Activated CD4-positive, alpha-beta T cell treated with anti-CD3 and anti-CD28 coated beads, Interleukin-2, amount 50 U/mL, for 24 hours (primary cell): ENCODE data around the gene PLEKHM3.
"Not testable (repeated sequence)": the region's sequence is repeated elsewhere in the genome, so short reads cannot be mapped to it uniquely, and the experiment has no call there.

Experiments used
- DNase-seq, 2 donors: peaks; one replicate each; pipeline ENCODE4 v3.0.0-alpha.2; 2020; ENCODE audit warnings: low read depth in 1 of 2, low spot score in 1 of 2

PLEKHM3 gene

DNA sequence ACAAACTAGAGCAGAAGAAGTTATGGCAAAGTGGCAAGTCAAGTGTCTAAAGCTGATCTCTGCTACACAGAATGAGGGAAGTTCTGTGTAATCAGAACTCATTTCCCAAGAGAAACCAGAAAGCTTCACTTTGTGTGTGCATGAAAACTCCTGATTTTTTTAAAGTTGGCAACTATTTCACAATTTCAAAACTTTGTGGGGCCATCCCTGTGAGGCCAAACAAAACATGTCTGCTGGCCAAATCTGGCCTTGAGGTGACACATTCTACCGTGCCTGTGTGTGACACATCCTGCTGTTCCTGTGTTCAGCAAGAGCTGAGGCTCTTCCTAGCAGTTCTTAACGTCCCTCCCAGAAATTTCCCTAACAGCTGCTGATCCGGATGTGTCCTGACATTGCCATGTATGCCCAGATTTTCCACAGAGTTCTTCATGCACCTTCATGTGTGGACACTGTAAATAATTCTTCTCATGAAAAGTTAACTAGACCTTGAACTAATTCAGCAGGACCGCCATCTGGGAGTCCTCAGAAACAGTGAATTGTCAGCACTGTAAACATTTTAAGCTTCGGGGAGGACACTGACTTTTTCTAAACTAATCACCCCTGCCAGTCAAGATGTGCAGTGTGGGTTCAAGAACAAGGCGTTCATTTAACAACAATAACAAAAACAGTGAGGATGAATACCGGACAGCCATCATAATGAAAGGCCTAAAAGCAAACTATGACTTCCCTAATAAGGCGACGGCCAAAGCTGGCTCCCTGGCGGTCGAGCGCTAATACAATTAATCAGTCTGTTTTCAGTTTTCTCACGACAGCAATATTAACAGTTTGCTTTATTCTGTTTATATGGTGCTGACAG, 99.0 kb downstream of the PLEKHM3 start:
- no peak for DNase-seq

DNA sequence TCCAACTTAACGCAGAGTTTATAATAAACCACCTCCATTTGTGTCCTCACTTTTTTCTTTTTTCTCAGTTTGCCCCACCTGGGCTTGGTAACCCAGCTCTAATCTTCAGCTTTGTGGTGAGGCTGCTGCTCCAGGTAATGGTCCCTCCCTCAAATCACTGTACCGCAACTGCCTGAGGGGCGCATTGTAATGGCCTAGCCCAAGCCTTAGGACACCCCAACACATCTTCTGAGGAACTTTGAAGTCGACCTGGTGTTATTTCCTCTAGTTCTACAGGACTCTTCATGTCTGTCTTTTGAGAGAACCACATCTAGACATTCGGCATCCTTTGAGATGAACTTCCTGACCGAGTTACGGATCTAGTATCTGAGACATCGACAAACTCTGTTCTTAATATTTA, 99.7 kb downstream of the PLEKHM3 start:
- no peak for DNase-seq

DNA sequence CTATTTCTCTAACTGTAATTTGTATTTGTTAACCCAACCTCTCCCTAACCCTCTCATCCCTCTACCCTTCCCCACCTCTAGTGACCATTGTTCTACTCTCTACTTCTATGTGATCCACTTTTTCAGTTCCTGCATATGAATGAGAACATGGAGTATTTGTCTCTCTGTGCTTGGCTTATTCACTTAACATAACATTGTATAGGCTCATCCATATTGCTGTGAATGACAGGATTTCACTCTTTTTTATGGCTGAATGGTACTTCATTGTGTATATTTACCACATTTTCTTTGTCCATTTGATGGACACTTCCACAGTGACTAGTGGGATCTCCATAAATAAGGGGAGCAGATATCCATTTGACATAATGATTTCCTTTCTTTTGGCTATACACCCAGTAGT, 103.7 kb downstream of the PLEKHM3 start:
- no peak for DNase-seq

DNA sequence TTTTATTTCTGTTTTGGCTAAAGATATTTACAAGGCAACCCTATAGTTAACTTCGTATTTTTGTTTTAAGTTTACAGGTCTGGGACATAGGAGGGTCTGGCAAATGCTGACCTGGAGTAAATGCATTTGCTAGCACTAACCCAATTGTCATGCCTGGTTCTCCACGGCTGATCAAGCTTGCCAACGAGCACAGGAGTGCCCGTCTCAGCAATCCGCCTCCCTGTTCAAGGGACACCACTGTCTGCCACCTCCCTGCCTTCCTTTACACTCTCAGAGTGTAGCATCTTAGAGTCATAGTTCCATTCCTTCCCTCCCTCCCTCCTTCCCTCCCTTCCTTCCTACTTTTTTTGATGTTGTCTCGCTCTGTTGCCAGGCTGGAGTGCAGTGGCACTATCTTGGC, 104.6 kb downstream of the PLEKHM3 start:
- no peak for DNase-seq

DNA sequence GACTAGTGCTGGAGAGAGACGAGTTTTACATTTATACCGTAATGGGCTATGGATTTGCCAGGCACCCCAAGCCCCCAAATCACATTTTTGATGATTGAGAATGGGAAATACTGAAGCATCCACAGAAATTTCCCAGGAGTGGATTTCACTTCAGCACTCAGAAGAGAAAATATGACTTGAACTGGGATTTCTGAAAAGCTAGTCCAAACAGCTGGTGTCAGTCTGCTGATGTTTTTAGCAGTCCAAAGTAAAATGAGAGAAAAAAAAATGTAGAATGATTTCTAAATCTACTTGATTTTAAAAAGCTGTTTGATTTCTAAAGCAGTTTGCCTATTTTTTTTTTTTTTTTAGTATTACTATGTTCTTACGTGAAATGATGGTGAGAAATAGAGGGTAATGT, 105.0 kb downstream of the PLEKHM3 start:
- DNase-seq: no peak

DNA sequence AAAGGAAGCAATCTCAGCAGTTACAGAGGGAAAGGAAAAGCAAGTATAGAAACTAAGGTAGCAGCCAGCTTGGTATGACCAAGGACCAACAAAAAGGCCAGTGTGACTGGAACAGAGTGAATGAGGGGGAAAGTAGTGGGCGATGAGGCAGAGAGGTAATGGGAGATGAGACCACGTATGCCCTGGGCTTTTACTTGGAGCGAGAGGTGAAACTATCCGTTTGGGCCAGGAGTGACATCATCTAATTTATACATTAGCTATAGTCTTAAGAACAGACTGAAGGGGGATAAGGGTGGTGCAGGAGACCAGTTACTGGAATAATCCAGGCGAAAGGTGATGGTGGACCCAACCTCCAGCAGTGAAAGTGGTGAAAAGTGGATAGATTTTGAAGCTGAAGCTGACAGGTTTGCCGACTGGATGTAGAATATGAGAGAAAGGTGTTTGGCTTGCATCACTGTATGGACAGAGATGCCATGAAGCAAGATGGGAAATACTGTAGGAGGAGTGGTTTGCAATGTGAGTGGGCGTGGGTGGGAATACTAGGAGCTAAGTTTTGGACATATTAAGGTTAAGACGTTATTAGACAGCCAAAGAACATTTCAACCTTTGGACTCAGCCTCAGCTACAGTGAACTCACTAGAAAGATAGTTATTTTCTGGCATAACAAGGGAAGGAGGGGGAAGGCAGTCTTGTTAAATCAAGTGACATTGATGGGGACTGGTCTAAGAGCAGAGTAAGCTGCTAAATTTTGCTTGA, 106.0 kb downstream of the PLEKHM3 start:
- DNase-seq: no peak

DNA sequence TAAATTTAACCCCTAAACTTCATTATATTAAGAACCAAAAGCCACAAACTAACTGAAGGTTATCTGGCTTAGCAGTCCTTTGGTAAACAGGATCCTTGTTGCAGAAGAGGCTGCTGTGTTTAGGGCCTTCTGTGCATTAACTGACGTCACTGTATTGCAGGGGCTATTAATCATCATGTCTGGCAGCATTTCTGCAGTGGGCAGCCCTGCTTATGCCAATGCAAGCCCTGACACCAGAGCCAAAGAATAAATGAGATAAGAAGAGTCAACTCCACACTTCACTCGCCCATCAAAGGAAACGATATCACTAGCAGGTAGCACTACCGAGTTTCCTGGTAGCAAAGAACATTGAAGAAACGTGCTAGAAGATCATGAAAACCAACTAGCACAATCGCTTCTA, 110.6 kb downstream of the PLEKHM3 start:
- no peak for DNase-seq

DNA sequence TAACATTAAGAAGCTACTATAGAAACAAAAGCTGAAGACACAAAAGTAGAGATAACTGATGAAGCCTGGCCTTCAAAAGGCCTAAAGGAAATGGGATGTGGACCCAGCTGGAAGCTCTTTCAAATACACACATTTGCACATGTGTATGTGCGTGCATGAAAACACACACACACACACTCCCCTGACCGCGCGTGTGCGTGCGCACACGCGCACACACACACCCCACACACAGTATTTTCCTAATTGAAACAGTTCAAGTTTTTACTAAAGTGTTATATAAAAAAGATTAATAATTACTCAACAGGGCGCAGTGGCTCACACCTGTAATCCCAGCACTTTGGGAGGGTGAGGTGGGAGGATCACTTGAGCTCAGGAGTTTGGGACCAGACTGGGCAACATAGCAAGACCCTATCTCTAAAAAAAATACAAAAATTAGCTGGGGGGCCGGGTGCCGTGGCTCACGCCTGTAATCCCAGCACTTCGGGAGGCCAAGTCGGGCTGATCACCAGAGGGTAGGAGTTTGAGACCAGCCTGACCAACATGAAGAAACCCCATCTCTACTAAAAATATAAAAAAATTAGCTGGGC, 111.5 kb downstream of the PLEKHM3 start:
- DNase-seq: no peak

DNA sequence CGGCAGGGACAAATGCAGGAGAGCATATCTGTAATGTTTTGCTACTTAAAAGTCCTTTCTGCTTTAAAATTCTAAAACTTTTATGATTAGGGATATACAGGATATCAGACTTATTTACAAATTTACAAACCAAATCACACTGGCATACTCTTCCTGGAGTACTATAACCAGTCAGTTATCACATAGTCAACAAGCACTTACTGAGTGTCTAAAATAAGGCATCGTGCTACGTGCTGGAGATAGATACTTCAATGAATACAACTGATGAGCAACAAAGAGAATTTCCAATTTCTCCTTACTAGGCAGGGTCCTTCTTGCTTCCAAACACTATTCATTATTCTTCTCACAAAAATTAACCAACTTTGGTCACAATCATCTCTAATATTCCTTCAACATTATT, 113.5 kb downstream of the PLEKHM3 start:
- no peak for DNase-seq

DNA sequence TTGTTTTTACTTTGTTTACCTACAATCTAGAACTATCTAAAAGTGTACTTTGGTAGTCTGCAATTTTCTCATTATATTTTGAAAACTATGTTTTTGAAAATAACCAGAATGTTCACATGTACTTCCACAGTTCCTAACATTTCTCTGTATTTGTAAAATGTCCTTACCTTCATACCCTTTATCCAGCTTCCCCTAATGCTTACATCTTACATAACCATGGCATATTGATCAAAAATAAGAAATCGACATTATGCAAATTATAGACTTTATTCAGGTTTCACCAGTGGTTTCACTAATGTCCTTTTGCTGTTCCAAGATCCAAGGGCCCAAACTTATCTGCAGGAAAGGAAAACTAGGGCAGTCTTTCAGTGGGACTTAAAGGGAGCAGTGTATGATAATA, 114.1 kb downstream of the PLEKHM3 start:
- no peak for DNase-seq

DNA sequence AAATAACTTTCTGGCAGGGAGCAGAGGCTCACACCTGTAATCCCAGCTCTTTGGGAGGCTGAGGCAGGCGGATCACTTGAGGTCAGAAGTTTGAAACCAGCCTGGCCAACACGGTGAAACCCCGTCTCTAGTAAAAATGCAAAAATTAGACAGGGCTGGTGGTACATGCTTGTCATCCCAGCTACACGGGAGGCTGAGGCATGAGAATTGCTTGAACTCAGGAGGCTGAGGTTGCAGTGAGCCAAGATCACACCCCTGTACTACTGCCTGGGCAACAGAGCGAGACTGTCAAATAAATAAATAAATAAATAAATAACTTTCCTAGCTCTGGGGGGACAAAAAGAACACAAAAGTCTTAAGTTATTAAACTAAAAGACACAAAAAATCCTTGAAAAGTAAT, 118.8 kb downstream of the PLEKHM3 start:
- DNase-seq: not testable (repeated sequence)

DNA sequence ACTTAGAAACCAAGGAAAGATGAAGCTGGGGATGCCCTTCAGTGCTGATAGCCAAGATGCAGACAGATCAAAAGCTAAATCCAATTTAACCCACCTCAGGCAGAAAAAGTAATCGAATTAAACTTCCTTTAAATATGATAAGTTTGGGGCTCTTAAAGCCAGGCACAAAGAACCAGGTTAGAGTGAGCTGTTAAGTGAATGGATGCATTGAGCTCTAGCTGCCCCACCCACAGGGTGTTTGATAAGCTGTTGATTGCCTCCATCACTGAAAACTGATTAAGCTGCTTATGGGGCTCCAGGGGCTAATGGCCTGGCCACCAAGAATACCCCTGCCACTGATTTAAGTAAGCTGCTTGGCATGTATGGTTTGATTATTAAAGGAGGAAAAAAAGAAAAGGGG, 119.8 kb downstream of the PLEKHM3 start:
- DNase-seq: no peak

DNA sequence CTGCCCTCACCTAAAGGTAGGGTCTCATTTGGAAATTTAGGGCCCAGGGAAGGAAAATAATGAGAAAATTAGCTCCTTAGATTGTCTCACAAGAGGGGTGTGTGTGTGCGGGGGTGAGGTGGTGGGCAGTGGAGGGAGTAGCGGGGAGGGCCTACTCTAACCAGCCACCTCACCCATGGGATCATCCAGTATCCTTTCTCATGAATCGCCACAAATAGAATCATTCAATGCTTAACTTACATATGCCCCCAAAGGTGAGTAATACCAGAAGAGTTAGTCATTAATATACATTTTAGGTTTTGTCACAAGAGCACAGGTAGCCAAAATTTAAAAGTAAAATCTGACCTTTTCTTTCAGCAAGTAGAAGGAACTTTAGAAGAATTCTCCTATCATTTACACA, 122.1 kb downstream of the PLEKHM3 start:
- DNase-seq: no peak

DNA sequence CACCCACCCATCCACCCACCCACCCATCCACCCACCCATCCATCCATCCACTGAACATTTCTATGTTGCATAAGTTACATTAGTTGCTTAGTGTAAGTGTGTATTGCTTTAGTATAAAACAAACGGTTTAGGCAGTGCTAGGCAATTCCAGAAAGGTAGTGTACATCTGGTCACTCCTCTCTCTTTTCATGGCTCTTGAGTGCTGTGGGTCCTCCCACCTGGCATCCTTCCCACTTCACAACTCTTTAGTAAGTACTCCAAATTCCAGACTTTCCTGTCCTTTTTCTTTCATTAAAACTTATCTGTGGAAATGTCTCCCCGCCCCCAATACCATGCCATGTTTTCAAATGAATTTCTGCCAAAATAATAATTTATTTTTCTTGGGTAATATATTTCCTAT, 122.5 kb downstream of the PLEKHM3 start:
- no peak for DNase-seq

DNA sequence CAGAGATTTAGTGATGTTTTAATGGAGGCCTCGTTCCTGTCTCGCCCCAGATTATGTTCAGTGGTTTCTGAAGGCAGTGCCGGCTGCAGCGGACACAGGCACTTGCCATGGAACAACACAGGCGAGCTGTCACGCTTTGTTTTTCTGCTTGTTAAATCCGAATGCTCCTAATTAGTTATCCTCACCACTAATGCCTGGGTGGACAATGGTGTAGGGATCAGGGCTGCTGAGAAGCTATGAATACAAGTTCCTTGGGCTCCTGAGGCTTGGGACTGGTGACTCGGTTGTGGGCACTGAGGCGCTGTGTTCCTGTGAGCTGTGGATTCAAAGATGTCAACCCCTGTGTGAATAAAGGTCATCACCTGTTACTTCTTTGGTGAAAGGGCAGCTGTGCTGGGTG, 123.5 kb downstream of the PLEKHM3 start:
- DNase-seq: no peak

DNA sequence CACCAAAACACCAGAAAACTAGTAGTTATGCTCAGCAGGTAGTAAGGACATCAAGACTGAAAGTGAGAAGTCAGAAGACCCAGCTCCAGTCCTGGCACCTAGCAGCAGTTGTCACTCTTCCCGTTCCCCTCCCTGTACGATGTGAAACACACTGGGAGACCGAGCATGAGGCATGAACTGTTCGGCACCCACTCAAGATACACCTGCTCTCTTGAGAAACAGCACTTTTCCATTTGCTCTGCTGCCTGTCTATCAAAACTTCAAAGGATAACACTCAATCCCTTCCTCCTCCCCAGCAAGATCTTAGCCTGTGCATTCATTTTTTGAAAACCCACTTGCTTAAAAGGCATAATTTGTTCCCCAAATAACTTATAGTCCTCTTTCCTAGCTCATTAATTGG, 123.9 kb downstream of the PLEKHM3 start:
- no peak for DNase-seq

DNA sequence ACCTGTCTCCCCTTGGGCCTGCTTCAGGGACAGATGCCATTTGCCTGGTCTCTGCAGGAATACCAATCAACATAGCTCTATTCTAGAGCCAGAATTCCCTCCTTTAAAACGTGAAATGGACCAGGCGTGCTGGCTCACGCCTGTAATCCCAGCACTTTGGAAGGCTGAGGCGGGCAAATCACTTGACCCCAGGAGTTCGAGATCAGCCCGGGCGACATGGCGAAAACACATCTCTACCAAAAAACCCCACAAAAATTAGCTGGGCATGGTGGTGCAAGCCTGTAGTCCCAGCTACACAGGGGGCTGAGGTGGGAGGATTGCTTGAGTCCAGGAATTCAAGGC, 127.0 kb downstream of the PLEKHM3 start:
- no peak for DNase-seq

DNA sequence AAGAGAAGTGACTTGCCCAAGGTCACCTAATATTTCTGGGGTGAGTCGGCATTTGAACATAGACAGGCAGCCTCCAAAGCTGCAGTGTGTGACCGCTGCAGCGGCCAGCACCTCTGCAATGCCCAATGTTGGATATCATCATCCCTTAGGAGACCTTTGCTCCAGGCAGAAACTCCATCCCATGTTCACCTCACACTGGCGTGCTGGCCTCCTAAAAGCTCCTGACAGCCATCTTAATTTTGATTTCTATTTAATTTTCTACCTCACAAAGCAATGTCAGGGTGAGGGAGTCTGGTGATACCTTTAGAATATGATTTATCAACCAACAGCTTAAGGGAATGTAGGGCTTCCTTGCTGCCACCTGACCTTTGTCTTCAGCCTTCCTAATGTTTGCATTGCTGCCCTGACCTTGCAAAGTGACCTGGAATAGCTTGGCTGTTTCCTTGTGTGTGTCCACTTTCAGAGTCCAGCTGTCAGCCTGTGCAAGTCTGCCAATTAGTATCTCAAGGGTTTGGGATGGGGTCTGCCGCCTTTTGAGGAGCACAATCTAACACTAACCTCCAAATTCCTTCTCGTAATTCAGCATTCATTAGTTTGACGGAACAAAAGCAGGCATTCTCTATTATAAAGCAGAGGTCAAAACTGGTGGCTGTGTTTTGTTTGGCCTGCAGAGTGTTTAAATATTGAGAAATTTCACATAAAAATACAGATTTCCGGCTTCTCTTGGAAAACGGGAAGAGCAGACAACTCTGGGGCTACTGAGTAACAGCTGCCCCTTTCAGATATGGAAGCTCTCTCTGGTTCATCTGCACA, 127.6 kb downstream of the PLEKHM3 start:
- DNase-seq: no peak

DNA sequence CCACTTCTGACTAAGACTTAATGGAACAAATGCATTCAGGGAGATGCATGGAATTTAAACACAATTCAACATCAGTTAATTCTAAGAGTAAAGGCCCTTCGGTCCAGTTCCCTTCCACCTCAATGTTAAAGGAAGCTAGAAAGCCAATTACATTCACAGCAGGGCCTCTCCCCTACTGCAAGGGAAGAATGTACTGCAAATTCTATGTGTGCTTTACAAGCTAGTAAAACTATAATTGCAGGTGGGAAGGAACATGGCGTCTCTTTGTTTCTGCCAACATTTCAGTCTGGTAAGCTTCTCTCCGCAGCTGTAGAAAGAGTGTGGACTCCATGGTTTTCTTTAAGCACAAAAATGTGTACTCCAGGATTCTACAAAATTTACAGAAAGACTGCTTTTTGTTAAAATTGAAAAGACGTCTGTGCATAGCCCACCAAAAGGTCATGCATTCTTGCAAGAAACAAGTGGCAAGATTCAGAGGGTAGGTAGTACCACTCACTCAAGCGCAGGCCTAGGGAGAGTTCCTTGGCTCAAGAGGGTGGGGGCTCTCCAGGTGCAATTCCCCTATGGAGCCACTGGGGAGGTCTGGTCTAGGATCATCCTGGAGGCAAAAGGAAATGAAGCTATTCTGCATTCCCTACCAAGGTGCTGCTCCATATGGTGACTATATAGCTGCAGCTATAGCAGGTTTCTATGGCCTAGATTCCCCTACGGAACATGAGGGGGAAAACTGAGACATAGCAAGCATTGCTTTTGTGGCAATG, 128.6 kb downstream of the PLEKHM3 start:
- no peak for DNase-seq

DNA sequence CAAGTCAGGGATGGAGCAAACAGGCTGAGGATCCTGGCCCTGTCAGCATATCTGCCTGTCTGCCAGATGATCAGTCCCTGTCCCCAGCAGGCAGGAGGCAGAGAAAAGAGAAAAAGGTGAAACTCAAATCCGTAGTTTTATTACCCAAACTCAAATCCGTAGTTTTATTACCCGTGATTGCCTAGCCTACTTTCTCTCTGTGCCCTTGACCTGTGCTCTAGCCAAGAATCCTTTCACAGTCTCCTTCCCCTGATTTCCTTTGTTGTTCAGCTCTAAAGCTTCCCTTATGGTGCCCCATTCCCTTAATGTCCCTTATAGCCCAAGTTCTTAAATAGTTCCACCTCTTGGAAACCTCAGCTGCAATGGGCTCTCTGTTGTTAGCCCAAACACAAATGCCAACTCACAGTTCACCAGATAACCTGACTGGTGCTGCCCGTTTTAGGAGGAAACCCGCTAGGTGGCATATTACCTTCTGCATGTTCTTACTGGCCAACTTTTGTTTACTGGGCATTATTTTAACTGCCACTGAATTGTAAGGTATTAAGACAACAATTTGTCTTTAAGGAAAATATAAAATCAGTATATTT, 130.0 kb downstream of the PLEKHM3 start:
- DNase-seq: no peak
